HL-60 (cell line): Measurements from ENCODE around the gene POU2AF3.

Source experiments
- DNase-seq, 2 experiments: peaks; one replicate each; pipeline ENCODE4 v3.0.0-alpha.2; 2010 to 2020; ENCODE audit warnings: low read depth in 1 of 2, low spot score in 1 of 2
- H3K27ac ChIP-seq: fragments of 250-450 bp; sonication (Bioruptor Pico); replicated peaks from 2 replicates; pipeline ENCODE4 v1.5.1; 2020; ENCODE audit warnings: mild to moderate bottlenecking, moderate library complexity
- H3K27me3 ChIP-seq: fragments of 250-450 bp; sonication (Bioruptor Pico); 2 replicates; pipeline ENCODE4 v1.5.1; 2021; ENCODE audit warnings: mild to moderate bottlenecking, moderate library complexity; ENCODE audit not compliant: insufficient read depth, poor library complexity, severe bottlenecking
- H3K4me3 ChIP-seq: replicated peaks from 2 replicates; pipeline ENCODE4 v1.5.1; 2011; ENCODE audit warnings: mild to moderate bottlenecking, control low read depth, low read length; ENCODE audit not compliant: insufficient read depth
- GABPA ChIP-seq: IDR thresholded peaks from 2 replicates; pipeline ENCODE4 v1.6.1; 2012; ENCODE audit warnings: low read depth
- POLR2AphosphoS5 ChIP-seq: IDR thresholded peaks from 2 replicates; pipeline ENCODE4 v1.6.1; 2012; ENCODE audit warnings: low read depth
- SPI1 ChIP-seq: IDR thresholded peaks from 2 replicates; pipeline ENCODE4 v1.6.1; 2012; ENCODE audit warnings: low read depth, mild to moderate bottlenecking, borderline replicate concordance
- TF ChIP-seq, protein P1 (sequence below): IDR thresholded peaks from one replicate; pipeline ENCODE4 v1.5.1; 2011; ENCODE audit warnings: low read length, control low read depth, inconsistent platforms; ENCODE audit not compliant: insufficient read depth
- TF ChIP-seq, protein P2 (sequence below): IDR thresholded peaks from 2 replicates; pipeline ENCODE4 v1.6.1; 2012; ENCODE audit warnings: low read depth; ENCODE audit not compliant: insufficient replicate concordance

POU2AF3 gene

DNA sequence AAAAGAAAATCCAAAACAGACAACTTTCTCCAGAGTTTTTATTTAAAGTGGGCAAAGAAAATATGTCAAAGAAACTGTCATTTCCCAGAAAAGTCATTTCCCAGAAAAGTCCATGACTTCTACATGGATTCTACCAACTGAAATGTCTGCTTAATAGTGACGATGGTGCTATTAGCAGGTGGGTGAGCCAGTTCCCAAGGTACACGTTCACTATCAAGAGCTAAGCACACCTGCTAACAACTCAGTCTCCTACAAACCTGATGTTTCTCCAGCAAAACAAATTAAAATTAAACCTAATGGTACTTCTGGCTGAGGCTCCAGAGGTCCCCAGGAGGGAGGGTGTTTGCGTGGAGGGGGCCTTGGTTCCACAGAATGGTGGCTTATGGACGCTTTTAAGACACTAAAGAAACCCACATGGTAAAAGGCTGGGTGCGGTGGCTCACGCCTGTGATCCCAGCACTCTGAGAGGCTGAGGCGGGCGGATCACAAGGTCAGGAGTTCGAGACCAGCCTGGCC, 53.9 kb downstream of the POU2AF3 start:
- H3K27ac ChIP-seq = no peak overlapping the region
- no peak for DNase-seq
- no peaks in the 10 kb centered on the region for H3K27me3 ChIP-seq
- TF ChIP-seq SPI1 (no peak), GABPA (no peak)
- TF ChIP-seq, protein P1, sequence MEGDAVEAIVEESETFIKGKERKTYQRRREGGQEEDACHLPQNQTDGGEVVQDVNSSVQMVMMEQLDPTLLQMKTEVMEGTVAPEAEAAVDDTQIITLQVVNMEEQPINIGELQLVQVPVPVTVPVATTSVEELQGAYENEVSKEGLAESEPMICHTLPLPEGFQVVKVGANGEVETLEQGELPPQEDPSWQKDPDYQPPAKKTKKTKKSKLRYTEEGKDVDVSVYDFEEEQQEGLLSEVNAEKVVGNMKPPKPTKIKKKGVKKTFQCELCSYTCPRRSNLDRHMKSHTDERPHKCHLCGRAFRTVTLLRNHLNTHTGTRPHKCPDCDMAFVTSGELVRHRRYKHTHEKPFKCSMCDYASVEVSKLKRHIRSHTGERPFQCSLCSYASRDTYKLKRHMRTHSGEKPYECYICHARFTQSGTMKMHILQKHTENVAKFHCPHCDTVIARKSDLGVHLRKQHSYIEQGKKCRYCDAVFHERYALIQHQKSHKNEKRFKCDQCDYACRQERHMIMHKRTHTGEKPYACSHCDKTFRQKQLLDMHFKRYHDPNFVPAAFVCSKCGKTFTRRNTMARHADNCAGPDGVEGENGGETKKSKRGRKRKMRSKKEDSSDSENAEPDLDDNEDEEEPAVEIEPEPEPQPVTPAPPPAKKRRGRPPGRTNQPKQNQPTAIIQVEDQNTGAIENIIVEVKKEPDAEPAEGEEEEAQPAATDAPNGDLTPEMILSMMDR = no peak
- no peak overlapping the region for H3K4me3 ChIP-seq

DNA sequence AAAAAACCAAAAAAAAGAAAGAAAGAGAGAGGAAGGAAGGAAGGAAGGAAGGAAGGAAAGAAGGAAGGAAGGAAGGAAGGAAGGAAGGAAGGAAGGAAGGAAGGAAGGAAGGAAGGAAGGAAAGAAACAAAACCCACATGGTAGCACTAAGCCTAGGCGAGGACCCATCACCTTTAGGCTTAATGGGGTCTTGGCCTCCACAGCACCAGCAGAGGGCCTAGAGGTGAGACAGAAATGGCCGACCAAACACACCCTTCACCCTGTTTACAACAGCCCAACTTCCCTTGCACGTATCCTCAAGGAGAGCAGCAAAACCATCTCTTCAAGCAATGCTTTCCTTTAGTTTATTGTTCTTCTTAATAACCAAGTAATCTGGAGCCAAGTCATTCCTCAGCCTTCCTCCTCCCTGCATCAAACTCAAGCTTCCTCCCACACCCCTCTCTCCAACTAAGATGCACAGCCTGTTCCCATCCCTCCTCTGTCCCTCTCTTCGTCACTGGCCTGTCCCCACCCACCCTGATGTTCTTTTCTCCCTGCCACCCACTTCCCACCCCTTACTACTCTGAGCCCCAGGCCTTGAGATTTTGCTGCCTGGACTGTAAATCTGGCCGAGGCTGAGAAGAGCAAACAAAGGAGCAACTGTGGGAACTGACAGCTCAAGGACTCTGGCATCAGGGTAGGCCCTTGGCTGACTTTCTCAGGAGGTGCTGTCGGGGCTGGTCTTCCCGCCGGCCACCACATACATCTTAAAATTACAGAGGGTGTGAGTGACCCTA, 54.8 kb downstream of the POU2AF3 start:
- Histone ChIP-seq H3K27ac (no peak overlapping the region), H3K4me3 (no peak overlapping the region), H3K27me3 (no peaks in the 10 kb centered on the region)
- no peak for DNase-seq
- TF ChIP-seq, protein P2, sequence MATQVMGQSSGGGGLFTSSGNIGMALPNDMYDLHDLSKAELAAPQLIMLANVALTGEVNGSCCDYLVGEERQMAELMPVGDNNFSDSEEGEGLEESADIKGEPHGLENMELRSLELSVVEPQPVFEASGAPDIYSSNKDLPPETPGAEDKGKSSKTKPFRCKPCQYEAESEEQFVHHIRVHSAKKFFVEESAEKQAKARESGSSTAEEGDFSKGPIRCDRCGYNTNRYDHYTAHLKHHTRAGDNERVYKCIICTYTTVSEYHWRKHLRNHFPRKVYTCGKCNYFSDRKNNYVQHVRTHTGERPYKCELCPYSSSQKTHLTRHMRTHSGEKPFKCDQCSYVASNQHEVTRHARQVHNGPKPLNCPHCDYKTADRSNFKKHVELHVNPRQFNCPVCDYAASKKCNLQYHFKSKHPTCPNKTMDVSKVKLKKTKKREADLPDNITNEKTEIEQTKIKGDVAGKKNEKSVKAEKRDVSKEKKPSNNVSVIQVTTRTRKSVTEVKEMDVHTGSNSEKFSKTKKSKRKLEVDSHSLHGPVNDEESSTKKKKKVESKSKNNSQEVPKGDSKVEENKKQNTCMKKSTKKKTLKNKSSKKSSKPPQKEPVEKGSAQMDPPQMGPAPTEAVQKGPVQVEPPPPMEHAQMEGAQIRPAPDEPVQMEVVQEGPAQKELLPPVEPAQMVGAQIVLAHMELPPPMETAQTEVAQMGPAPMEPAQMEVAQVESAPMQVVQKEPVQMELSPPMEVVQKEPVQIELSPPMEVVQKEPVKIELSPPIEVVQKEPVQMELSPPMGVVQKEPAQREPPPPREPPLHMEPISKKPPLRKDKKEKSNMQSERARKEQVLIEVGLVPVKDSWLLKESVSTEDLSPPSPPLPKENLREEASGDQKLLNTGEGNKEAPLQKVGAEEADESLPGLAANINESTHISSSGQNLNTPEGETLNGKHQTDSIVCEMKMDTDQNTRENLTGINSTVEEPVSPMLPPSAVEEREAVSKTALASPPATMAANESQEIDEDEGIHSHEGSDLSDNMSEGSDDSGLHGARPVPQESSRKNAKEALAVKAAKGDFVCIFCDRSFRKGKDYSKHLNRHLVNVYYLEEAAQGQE = no peak
- TF ChIP-seq GABPA = no peak
- TF ChIP-seq POLR2AphosphoS5 = no peak
- TF ChIP-seq, protein P1 = no peak
- no peak for TF ChIP-seq SPI1

DNA sequence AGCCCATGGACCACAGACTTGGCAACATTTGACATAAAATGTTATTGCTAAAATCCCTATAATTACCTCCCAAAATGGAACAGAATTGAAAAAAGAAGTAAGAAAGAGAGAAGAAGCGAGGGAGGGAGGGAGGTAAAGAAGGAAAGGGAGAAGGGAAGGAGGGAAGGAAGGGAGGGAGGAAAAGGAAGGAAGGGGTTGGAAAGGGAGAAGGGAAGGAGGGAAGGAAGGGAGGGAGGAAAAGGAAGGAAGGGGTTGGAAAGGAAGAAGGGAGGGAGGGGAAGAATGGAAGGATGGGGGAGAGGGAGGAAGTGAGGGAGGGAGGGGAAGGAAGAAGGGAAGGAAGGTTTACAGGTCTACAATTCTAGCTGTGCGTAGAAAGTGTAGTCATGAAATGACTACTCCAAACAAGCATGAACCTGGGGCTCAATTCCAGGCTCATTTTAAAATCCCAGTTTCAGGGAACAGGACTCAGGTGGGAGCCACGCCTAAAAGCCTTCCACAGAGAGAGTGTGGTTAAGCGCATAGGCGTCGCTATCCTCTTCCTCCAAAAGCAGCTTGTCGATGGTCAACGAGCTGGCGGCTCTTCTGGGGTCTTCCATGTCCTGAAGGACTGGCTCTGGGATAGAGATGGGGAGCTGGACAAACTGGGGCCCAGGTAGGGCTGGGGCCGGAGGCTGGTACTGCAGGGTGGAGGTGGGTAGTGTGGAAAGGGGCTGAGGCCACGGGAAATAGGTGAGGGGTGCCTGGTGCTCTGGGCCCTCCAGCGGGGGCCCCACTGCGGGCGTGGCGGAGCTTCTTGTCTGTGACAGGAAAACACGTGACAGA, 55.6 kb downstream of the POU2AF3 start:
- TF ChIP-seq, protein P1 = no peak
- TF ChIP-seq, protein P2 = no peak
- TF ChIP-seq GABPA = no peak
- no peak for TF ChIP-seq SPI1
- no peak for TF ChIP-seq POLR2AphosphoS5
- Histone ChIP-seq H3K27me3 (no peaks in the 10 kb centered on the region), H3K27ac (no peak overlapping the region)

More for the DNA sequence above, 55.6 kb downstream of the POU2AF3 start:
- H3K4me3 ChIP-seq = no peak overlapping the region
- no peak for DNase-seq
